ENCODE measurements around the gene CD27.

- TF ChIP-seq CTCF (conservative IDR thresholded peaks at IDR 0.05; ENCODE audit: low read depth, low read length) (no peak), EZH2phosphoT487 (IDR thresholded peaks at IDR 0.05; ENCODE audit: borderline replicate concordance, low read length) (no peak), EZH2 (IDR thresholded peaks at IDR 0.05; ENCODE audit: low read length, unreplicated experiment) (no peak)
Observed at GRCh38 chr12:6461401-6462233, 16.9 kb downstream of the CD27 start.

All from PC-3 (cell line).